Stimulated activated CD4-positive, alpha-beta T cell treated with anti-CD3 and anti-CD28 coated beads, Interleukin-1b, Interleukin-23, amount 100 ng/mL, for 4 hours (primary cell): ENCODE data around the gene SGK1.
A peak's percentile ranks its signal among the peaks of the same experiment; 100 is the strongest.

ENCODE experiments used
- DNase-seq, 2 donors: peaks; one replicate each; pipeline ENCODE4 v3.0.0-alpha.2; 2020; ENCODE audit warnings: low read depth in 2 of 2

The SGK1 gene

GRCh38 chr6:134123666-134124208 is 194.2 kb downstream of the SGK1 start:
- peak in 1 of 2 donors; percentile 7 for DNase-seq

DNA sequence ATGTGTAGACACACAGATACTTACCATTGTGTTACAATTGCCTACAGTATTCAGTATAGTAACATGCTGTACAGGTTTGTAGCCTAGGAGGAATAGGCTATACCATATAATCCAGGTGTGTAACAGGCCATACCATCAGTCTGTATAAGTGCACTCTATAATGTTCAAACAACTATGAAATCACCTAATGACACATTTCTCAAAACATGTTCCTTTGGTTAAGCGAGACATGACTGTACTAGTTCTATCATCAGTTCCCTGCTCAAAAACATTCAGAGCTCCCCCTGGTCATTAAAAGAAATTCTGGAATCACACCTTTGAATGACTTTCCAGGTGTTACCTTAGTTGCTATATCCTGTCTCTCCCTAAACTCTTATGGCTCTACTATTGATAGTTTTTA is 195.1 kb downstream of the SGK1 start:
- no peak for DNase-seq

DNA sequence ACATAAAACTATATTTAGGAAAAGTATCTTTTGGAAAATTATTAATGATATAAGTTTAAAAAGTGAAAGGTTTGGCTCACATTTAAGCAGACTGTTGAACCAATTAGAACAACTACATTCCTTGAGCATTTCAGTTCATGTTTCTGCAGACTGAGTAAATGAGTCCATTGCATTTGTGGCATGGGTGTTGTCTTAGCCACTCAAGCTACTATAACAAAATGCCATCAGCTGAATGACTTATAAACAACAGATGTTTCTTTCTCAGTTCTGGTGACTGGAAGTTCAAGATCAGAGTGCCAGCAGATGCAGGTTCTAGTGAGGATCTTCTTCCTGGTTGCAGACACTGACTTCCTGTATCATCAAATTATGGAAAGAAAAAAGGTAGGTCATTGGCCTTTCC is 198.4 kb downstream of the SGK1 start:
- no peak for DNase-seq
